BLaER1 treated with 17β-estradiol and CSF1 and Interleukin-3, amounts not matched to agents 10 nM and 100 nM (cell line): Measurements from ENCODE around the gene SLC26A5.
"Not testable (repeated sequence)": the region's sequence is repeated elsewhere in the genome, so short reads cannot be mapped to it uniquely, and the experiment has no call there.

Experiments
- H3K27ac ChIP-seq, 11 experiments: shearing (Covaris generic); formaldehyde crosslinking; 2 replicates each; pipeline ENCODE4 v1.8.1; 2022
- H3K27me3 ChIP-seq, 11 experiments: shearing (Covaris generic); formaldehyde crosslinking; 2 replicates each; pipeline ENCODE4 v1.8.1; 2022
- H3K36me3 ChIP-seq, 11 experiments: shearing (Covaris generic); formaldehyde crosslinking; 2 replicates each; pipeline ENCODE4 v1.8.1; 2022
- H3K4me1 ChIP-seq, 10 experiments: shearing (Covaris generic); formaldehyde crosslinking; 2 replicates each; pipeline ENCODE4 v1.8.1; 2022
- H3K4me2 ChIP-seq, 11 experiments: shearing (Covaris generic); formaldehyde crosslinking; 2 replicates each; pipeline ENCODE4 v1.8.1; 2022
- H3K4me3 ChIP-seq, 10 experiments: shearing (Covaris generic); formaldehyde crosslinking; 2 replicates each; pipeline ENCODE4 v1.8.1; 2022
- H3K9ac ChIP-seq, 11 experiments: shearing (Covaris generic); formaldehyde crosslinking; 2 replicates each; pipeline ENCODE4 v1.8.1; 2022
- H3K9me3 ChIP-seq, 11 experiments: shearing (Covaris generic); formaldehyde crosslinking; replicated peaks in 1 of 11; 2 replicates each; pipeline ENCODE4 v1.8.1; 2022
- H4K20me1 ChIP-seq, 11 experiments: shearing (Covaris generic); formaldehyde crosslinking; 2 replicates each; pipeline ENCODE4 v1.8.1; 2022
- Cebpa-rat ChIP-seq, 11 experiments: shearing (Covaris generic); IDR thresholded peaks; 2 replicates each; pipeline ENCODE4 v1.8.1; 2022

Gene SLC26A5

GRCh38 chr7:103412151-103412550, 33.9 kb downstream of the SLC26A5 start:
- H3K36me3 ChIP-seq = no peaks in the 10 kb centered on the region
- H3K9me3 ChIP-seq = no peaks in the 10 kb centered on the region
- no peaks in the 10 kb centered on the region for H3K4me1 ChIP-seq
- no peak overlapping the region for H3K27ac ChIP-seq
- no peaks in the 10 kb centered on the region for H3K27me3 ChIP-seq
- no peak overlapping the region for H3K4me2 ChIP-seq
- H4K20me1 ChIP-seq = no peaks in the 10 kb centered on the region
- H3K4me3 ChIP-seq = no peak overlapping the region
- no peak overlapping the region for H3K9ac ChIP-seq
- TF ChIP-seq Cebpa-rat (IDR thresholded peaks at IDR 0.05) = no peak

GRCh38 chr7:103405789-103406613, 40.0 kb downstream of the SLC26A5 start:
- not testable (repeated sequence) for H3K9ac ChIP-seq, H3K4me3 ChIP-seq, H3K4me2 ChIP-seq, H3K27me3 ChIP-seq, H3K27ac ChIP-seq, H3K36me3 ChIP-seq, H3K4me1 ChIP-seq, H4K20me1 ChIP-seq, H3K9me3 ChIP-seq

GRCh38 chr7:103399687-103400086, 46.3 kb downstream of the SLC26A5 start:
- not testable (repeated sequence) for H3K27ac ChIP-seq, H3K27me3 ChIP-seq, H3K36me3 ChIP-seq, H3K4me2 ChIP-seq, H4K20me1 ChIP-seq, H3K9ac ChIP-seq, H3K9me3 ChIP-seq, H3K4me1 ChIP-seq, H3K4me3 ChIP-seq

GRCh38 chr7:103398483-103399127, 47.4 kb downstream of the SLC26A5 start:
- no peak overlapping the region for H3K4me2 ChIP-seq
- no peak overlapping the region for H3K27ac ChIP-seq
- peaks cover 0 to 7% (median 0%) of the 10 kb centered on the region in 11 experiments; a peak in 6 of 22 replicates for H3K9me3 ChIP-seq
- H3K4me1 ChIP-seq = no peaks in the 10 kb centered on the region
- no peaks in the 10 kb centered on the region for H3K36me3 ChIP-seq
- no peak overlapping the region for H3K4me3 ChIP-seq
- no peak overlapping the region for H3K9ac ChIP-seq
- TF ChIP-seq Cebpa-rat (IDR thresholded peaks at IDR 0.05) = no peak
- H3K27me3 ChIP-seq = no peaks in the 10 kb centered on the region
- H4K20me1 ChIP-seq = no peaks in the 10 kb centered on the region

GRCh38 chr7:103396471-103396870, 49.5 kb downstream of the SLC26A5 start:
- H3K4me1 ChIP-seq = no peaks in the 10 kb centered on the region
- no peaks in the 10 kb centered on the region for H3K27me3 ChIP-seq
- no peak overlapping the region for H3K4me2 ChIP-seq
- H3K4me3 ChIP-seq = no peak overlapping the region
- no peak overlapping the region for H3K9ac ChIP-seq
- no peak overlapping the region for H3K27ac ChIP-seq
- no peaks in the 10 kb centered on the region for H4K20me1 ChIP-seq
- TF ChIP-seq Cebpa-rat (IDR thresholded peaks at IDR 0.05) = no peak
- no peaks in the 10 kb centered on the region for H3K36me3 ChIP-seq
- H3K9me3 ChIP-seq = peaks cover 0 to 7% (median 0%) of the 10 kb centered on the region in 11 experiments; a peak in 6 of 22 replicates

GRCh38 chr7:103395071-103395470, 50.9 kb downstream of the SLC26A5 start:
- no peak overlapping the region for H3K4me2 ChIP-seq
- H3K27ac ChIP-seq = no peak overlapping the region
- no peaks in the 10 kb centered on the region for H3K9me3 ChIP-seq
- no peaks in the 10 kb centered on the region for H3K27me3 ChIP-seq
- H3K4me3 ChIP-seq = no peak overlapping the region
- H3K9ac ChIP-seq = no peak overlapping the region
- no peaks in the 10 kb centered on the region for H3K36me3 ChIP-seq
- no peaks in the 10 kb centered on the region for H3K4me1 ChIP-seq
- no peaks in the 10 kb centered on the region for H4K20me1 ChIP-seq
- no peak for TF ChIP-seq Cebpa-rat (IDR thresholded peaks at IDR 0.05)

GRCh38 chr7:103394566-103394965, 51.4 kb downstream of the SLC26A5 start:
- no peaks in the 10 kb centered on the region for H3K4me1 ChIP-seq
- H3K9ac ChIP-seq = no peak overlapping the region
- H3K36me3 ChIP-seq = no peaks in the 10 kb centered on the region
- no peaks in the 10 kb centered on the region for H3K9me3 ChIP-seq
- no peak overlapping the region for H3K4me2 ChIP-seq
- TF ChIP-seq Cebpa-rat (IDR thresholded peaks at IDR 0.05) = no peak
- no peak overlapping the region for H3K4me3 ChIP-seq
- no peak overlapping the region for H3K27ac ChIP-seq
- H3K27me3 ChIP-seq = no peaks in the 10 kb centered on the region
- no peaks in the 10 kb centered on the region for H4K20me1 ChIP-seq

- Histone ChIP-seq H3K27me3 (no peaks in the 10 kb centered on the region), H3K9ac (no peak overlapping the region), H3K27ac (no peak overlapping the region), H3K4me1 (peaks cover 0 to 9% (median 0%) of the 10 kb centered on the region in 10 experiments; a peak in 3 of 20 replicates), H3K36me3 (no peaks in the 10 kb centered on the region), H3K9me3 (no peaks in the 10 kb centered on the region), H3K4me3 (no peak overlapping the region), H3K4me2 (no peak overlapping the region), H4K20me1 (no peaks in the 10 kb centered on the region)
- TF ChIP-seq Cebpa-rat (IDR thresholded peaks at IDR 0.05) = no peak
Measured at GRCh38 chr7:103391976-103392375, 54.0 kb downstream of the SLC26A5 start.

- H3K4me1 ChIP-seq = peaks cover 0 to 12% (median 0%) of the 10 kb centered on the region in 10 experiments; a peak in 3 of 20 replicates
- no peaks in the 10 kb centered on the region for H3K9me3 ChIP-seq
- H3K27me3 ChIP-seq = no peaks in the 10 kb centered on the region
- H3K4me2 ChIP-seq = no peak overlapping the region
- no peaks in the 10 kb centered on the region for H3K36me3 ChIP-seq
- no peak overlapping the region for H3K4me3 ChIP-seq
- no peaks in the 10 kb centered on the region for H4K20me1 ChIP-seq
- no peak overlapping the region for H3K9ac ChIP-seq
- TF ChIP-seq Cebpa-rat (IDR thresholded peaks at IDR 0.05) = no peak
- H3K27ac ChIP-seq = no peak overlapping the region
Measured at GRCh38 chr7:103391150-103391549, 54.9 kb downstream of the SLC26A5 start.

GRCh38 chr7:103389263-103389662, 56.7 kb downstream of the SLC26A5 start:
- no peak overlapping the region for H3K4me2 ChIP-seq
- no peak overlapping the region for H3K27ac ChIP-seq
- H3K36me3 ChIP-seq = no peaks in the 10 kb centered on the region
- TF ChIP-seq Cebpa-rat (IDR thresholded peaks at IDR 0.05) = no peak
- H3K4me1 ChIP-seq = peaks cover 0 to 12% (median 0%) of the 10 kb centered on the region in 10 experiments; a peak in 3 of 20 replicates
- H4K20me1 ChIP-seq = no peaks in the 10 kb centered on the region
- no peaks in the 10 kb centered on the region for H3K27me3 ChIP-seq
- H3K9ac ChIP-seq = no peak overlapping the region
- H3K4me3 ChIP-seq = no peak overlapping the region
- no peaks in the 10 kb centered on the region for H3K9me3 ChIP-seq
